A549 (cell line): ENCODE results near the gene ZNF740. TPM values are rescaled to one million over a fixed set of nuclear protein-coding genes. Genes with fewer than 3 reads are reported as not detected.

Source experiments
- ATAC-seq, 2 experiments: fragments of 200-7000 bp in 1 of 2; fragments of >200 bp in 1 of 2; cut with Nextera tagmentation in 1 of 2; cut with Tn5 transposase in 1 of 2; 3 replicates each; pipeline versions ENCODE4 v1.8.0 to v1.9.1; 2018 to 2020; ENCODE audit warnings: mild to moderate bottlenecking in 1 of 2, moderate library complexity in 1 of 2
- CTCF ChIA-PET: fragments of 300-600 bp; sonication (Branson Sonifier 250); formaldehyde crosslinking; extraction: SDS; loops from one replicate; lab custom pipeline; 2021; ENCODE audit warnings: antibody characterized with exemption, inconsistent platforms; lab: Yijun Ruan, JAX
- POLR2A ChIA-PET: fragments of 350-600 bp; formaldehyde crosslinking; extraction: SDS; loops from one replicate; lab custom pipeline; 2021; ENCODE audit warnings: antibody characterized with exemption, inconsistent platforms; lab: Yijun Ruan, JAX
- DNase-seq, 2 experiments: peaks; one replicate each; pipeline versions ENCODE4 v3.0.0 to v3.0.0-alpha.2; 2011 to 2016; ENCODE audit warnings: low read depth in 1 of 2, low spot score in 1 of 2
- FAIRE-seq: peaks from 2 replicates; lab custom pipeline; 2011; peaks lifted over from hg19 to GRCh38; lab: Jason Lieb, UNC
- H3K27ac ChIP-seq, 2 experiments: fragments of >200 bp; sonication (Bioruptor Twin); formaldehyde crosslinking; 3 replicates each; pipeline ENCODE4 v1.5.1; 2016 to 2017
- H3K4me1 ChIP-seq: fragments of >200 bp; sonication (Bioruptor Twin); formaldehyde crosslinking; 3 replicates; pipeline ENCODE4 v1.6.1; 2016
- H3K4me2 ChIP-seq: fragments of >200 bp; sonication (Bioruptor Twin); formaldehyde crosslinking; 3 replicates; pipeline ENCODE4 v1.6.1; 2016
- H3K4me3 ChIP-seq: fragments of >200 bp; sonication (Bioruptor Twin); formaldehyde crosslinking; 3 replicates; pipeline ENCODE4 v1.5.1; 2016
- H3K9me3 ChIP-seq: fragments of >200 bp; sonication (Bioruptor Twin); formaldehyde crosslinking; 3 replicates; pipeline ENCODE4 v1.6.1; 2016
- CEBPB ChIP-seq, 2 experiments: fragments of >200 bp in 1 of 2; sonication (Bioruptor Twin) in 1 of 2; formaldehyde crosslinking in 1 of 2; IDR thresholded peaks; 2 replicates each; pipeline ENCODE4 v1.6.1; 2012 to 2016
- EHF ChIP-seq: fragments of 250-450 bp; sonication (Bioruptor Pico); IDR thresholded peaks from 2 replicates; pipeline ENCODE4 v1.5.0; 2020; ENCODE audit warnings: mild to moderate bottlenecking
- EHMT2 ChIP-seq: fragments of 200-600 bp; sonication (generic); IDR thresholded peaks from 2 replicates; pipeline ENCODE4 v1.6.1; 2016; ENCODE audit warnings: antibody characterized with exemption, low read depth, mild to moderate bottlenecking, moderate library complexity
- ESRRA ChIP-seq: fragments of 150-350 bp; IDR thresholded peaks from 2 replicates; pipeline ENCODE4 v1.6.1; 2014; ENCODE audit warnings: mild to moderate bottlenecking, low read length, borderline replicate concordance
- FOSB ChIP-seq: fragments of 250-450 bp; sonication (Bioruptor Pico); IDR thresholded peaks from 2 replicates; pipeline ENCODE4 v1.5.0; 2020; ENCODE audit warnings: mild to moderate bottlenecking, moderate library complexity
- FOSL2 ChIP-seq, 2 experiments: fragments of 450-650 bp in 1 of 2; fragments of >200 bp in 1 of 2; sonication (Bioruptor Twin) in 1 of 2; formaldehyde crosslinking; IDR thresholded peaks; 2 replicates each; pipeline versions ENCODE4 v1.5.0 to v1.6.1; 2016 to 2020; ENCODE audit warnings: mild to moderate bottlenecking in 1 of 2, moderate library complexity in 1 of 2
- HDAC2 ChIP-seq: fragments of 200-600 bp; sonication (generic); IDR thresholded peaks from 2 replicates; pipeline ENCODE4 v1.6.1; 2016
- HEYL ChIP-seq: fragments of 250-450 bp; sonication (Bioruptor Pico); IDR thresholded peaks from 2 replicates; pipeline ENCODE4 v1.8.0; 2021; ENCODE audit warnings: mild to moderate bottlenecking, moderate library complexity
- HOXA7 ChIP-seq: fragments of 250-450 bp; sonication (Bioruptor Pico); IDR thresholded peaks from 2 replicates; pipeline ENCODE4 v1.5.0; 2020; ENCODE audit warnings: mild to moderate bottlenecking, moderate library complexity
- KDM5A ChIP-seq: fragments of 200-600 bp; sonication (generic); IDR thresholded peaks from 2 replicates; pipeline ENCODE4 v1.6.1; 2016; ENCODE audit warnings: antibody characterized with exemption, mild to moderate bottlenecking
- MYC ChIP-seq: IDR thresholded peaks from 2 replicates; pipeline ENCODE4 v1.6.1; 2012; ENCODE audit warnings: mild to moderate bottlenecking, inconsistent platforms, low read length, improper control_type of control experiment, borderline replicate concordance
- NFE2L2 ChIP-seq: fragments of 150-350 bp; conservative IDR thresholded peaks from 2 replicates; pipeline ENCODE4 v1.6.1; 2014; ENCODE audit warnings: low read length
- PBX3 ChIP-seq: IDR thresholded peaks from 2 replicates; pipeline ENCODE4 v1.6.1; 2012
- POLR2A ChIP-seq: IDR thresholded peaks from 2 replicates; pipeline ENCODE4 v1.6.1; 2012; ENCODE audit warnings: mild to moderate bottlenecking, low read length
- RAD21 ChIP-seq, 2 experiments: fragments of >200 bp in 1 of 2; sonication (Bioruptor Twin) in 1 of 2; formaldehyde crosslinking in 1 of 2; IDR thresholded peaks in 1 of 2; conservative IDR thresholded peaks in 1 of 2; 2 replicates in 1 of 2; 3 replicates in 1 of 2; pipeline ENCODE4 v1.6.1; 2012 to 2018; ENCODE audit warnings: inconsistent platforms in 1 of 2
- RCOR1 ChIP-seq: fragments of 150-350 bp; IDR thresholded peaks from 2 replicates; pipeline ENCODE4 v1.6.1; 2014; ENCODE audit warnings: antibody characterized with exemption, low read length, low read depth
- RFX5 ChIP-seq: fragments of 450-650 bp; IDR thresholded peaks from 2 replicates; pipeline ENCODE4 v1.7.1; 2014; ENCODE audit warnings: antibody characterized with exemption, mild to moderate bottlenecking, moderate library complexity
- RNF2 ChIP-seq: fragments of 200-600 bp; sonication (generic); IDR thresholded peaks from 2 replicates; pipeline ENCODE4 v1.6.1; 2016; ENCODE audit warnings: low read depth, mild to moderate bottlenecking, antibody characterized with exemption, moderate library complexity, borderline replicate concordance
- SREBF2 ChIP-seq: fragments of 450-650 bp; IDR thresholded peaks from 2 replicates; pipeline ENCODE4 v1.6.1; 2014; ENCODE audit warnings: mild to moderate bottlenecking, moderate library complexity
- ZFP36 ChIP-seq: fragments of 450-650 bp; IDR thresholded peaks from 2 replicates; pipeline ENCODE4 v1.6.1; 2014; ENCODE audit warnings: borderline replicate concordance; ENCODE audit not compliant: partially characterized antibody
- WGBS: methylation state at CpG from one replicate; pipeline ENCODE4 v1.1.6; 2017; ENCODE audit errors: missing lambda C conversion rate; 5-methylcytosine and 5-hydroxymethylcytosine counted together
- polyA plus RNA-seq, 4 experiments: library from polyadenylated mRNA; depleted of rRNA in 3 of 4; stranded (reverse); fragments of >200 nt; fragmentation: RNase III in 1 of 4; extraction: RNeasy Plus Mini Kit Qiagen cat#74134 plus additional on column Dnase treatment in 1 of 4; gene quantifications; 2 replicates in 3 of 4; 3 replicates in 1 of 4; pipeline ENCODE4 v1.2.3, GENCODE V29; 2011 to 2017
- TF ChIP-seq, protein P1 (sequence below): fragments of 450-650 bp; IDR thresholded peaks from 2 replicates; pipeline ENCODE4 v1.6.1; 2014; ENCODE audit warnings: antibody characterized with exemption
- TF ChIP-seq, protein P2 (sequence below): IDR thresholded peaks from 2 replicates; pipeline ENCODE4 v1.6.1; 2012
- TF ChIP-seq, protein P3 (sequence below): fragments of >200 bp; sonication (Bioruptor Twin); formaldehyde crosslinking; IDR thresholded peaks from 3 replicates; pipeline ENCODE4 v1.6.1; 2016

Gene ZNF740
- polyA plus RNA-seq, 2 of the 4 experiments (the other 2 are of a cell fraction): 15.1 to 28.8 TPM

- POLR2A ChIA-PET: no interaction called here
- H3K9me3 ChIP-seq: no peaks in the 10 kb centered on the region
- no peak for TF ChIP-seq HOXA7 (CRISPR knock-in tag)
- no peak for TF ChIP-seq CEBPB (IDR thresholded peaks at IDR 0.05)
- no peak for TF ChIP-seq PBX3
- no peak for TF ChIP-seq RNF2
- no peak for TF ChIP-seq HDAC2
- TF ChIP-seq MYC: no peak
- TF ChIP-seq, protein P1, sequence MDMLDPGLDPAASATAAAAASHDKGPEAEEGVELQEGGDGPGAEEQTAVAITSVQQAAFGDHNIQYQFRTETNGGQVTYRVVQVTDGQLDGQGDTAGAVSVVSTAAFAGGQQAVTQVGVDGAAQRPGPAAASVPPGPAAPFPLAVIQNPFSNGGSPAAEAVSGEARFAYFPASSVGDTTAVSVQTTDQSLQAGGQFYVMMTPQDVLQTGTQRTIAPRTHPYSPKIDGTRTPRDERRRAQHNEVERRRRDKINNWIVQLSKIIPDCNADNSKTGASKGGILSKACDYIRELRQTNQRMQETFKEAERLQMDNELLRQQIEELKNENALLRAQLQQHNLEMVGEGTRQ: no peak
- no peak for TF ChIP-seq NFE2L2
- TF ChIP-seq, all 56 proteins: peak for 0
- no peak overlapping the region for H3K27ac ChIP-seq
- H3K4me3 ChIP-seq: no peak overlapping the region
- CTCF ChIA-PET: interaction anchor here (1.7 to 36.2 kb wide), 7 partner anchors 11 to 135 kb away, joined by 3 to 1046 read pairs (median 163); partner anchors contain the start of genes AAAS, CSAD, ITGB7 and MYG1
- no peak for DNase-seq
- WGBS: 81% methylated on average over 2 of the region's 2 CpGs
- no peak for FAIRE-seq
- ATAC-seq: no peak
- peaks cover 21% of the 10 kb centered on the region for H3K4me1 ChIP-seq
- no peak overlapping the region for H3K4me2 ChIP-seq
Observed at GRCh38 chr12:53200107-53200457, 19.6 kb downstream of the ZNF740 start.

GRCh38 chr12:53200458-53201176, 20.1 kb downstream of the ZNF740 start:
- Histone ChIP-seq H3K4me2 (no peak overlapping the region), H3K27ac (no peak overlapping the region), H3K9me3 (no peaks in the 10 kb centered on the region), H3K4me3 (no peak overlapping the region), H3K4me1 (peaks cover 21% of the 10 kb centered on the region)
- FAIRE-seq (no peak), DNase-seq (no peak), ATAC-seq (no peak)
- ChIA-PET CTCF (interaction anchor here (0.6 to 36.2 kb wide), 10 partner anchors 11 to 153 kb away, joined by 3 to 1046 read pairs (median 74); partner anchors contain the start of genes AAAS, CSAD, ITGB7 and MYG1), POLR2A (no interaction called here)
- TF ChIP-seq EHMT2 (no peak), POLR2A (no peak)
- TF ChIP-seq, protein P2, sequence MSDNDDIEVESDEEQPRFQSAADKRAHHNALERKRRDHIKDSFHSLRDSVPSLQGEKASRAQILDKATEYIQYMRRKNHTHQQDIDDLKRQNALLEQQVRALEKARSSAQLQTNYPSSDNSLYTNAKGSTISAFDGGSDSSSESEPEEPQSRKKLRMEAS: no peak
- 77% methylated on average over 10 of the region's 10 CpGs for WGBS

GRCh38 chr12:53201177-53201541, 20.6 kb downstream of the ZNF740 start:
- no peak overlapping the region for H3K4me3 ChIP-seq
- H3K4me2 ChIP-seq: no peak overlapping the region
- 93% methylated on average over 1 of the region's 1 CpG for WGBS
- ATAC-seq: no peak
- TF ChIP-seq EHF: no peak
- no peak for TF ChIP-seq RFX5
- no peak for TF ChIP-seq EHMT2
- TF ChIP-seq FOSL2 (IDR thresholded peaks at IDR 0.05): no peak
- TF ChIP-seq FOSL2 (CRISPR knock-in tag; IDR thresholded peaks at IDR 0.05): no peak
- TF ChIP-seq ZFP36: no peak
- no peak for TF ChIP-seq HOXA7 (CRISPR knock-in tag)
- no peak for TF ChIP-seq MYC
- TF ChIP-seq RAD21 (conservative IDR thresholded peaks at IDR 0.05 in 1 of 2, IDR thresholded peaks at IDR 0.05 in 1 of 2): no peak
- no peak for TF ChIP-seq HDAC2
- no peak for TF ChIP-seq HEYL (CRISPR knock-in tag)
- TF ChIP-seq RCOR1: no peak
- no peak for TF ChIP-seq FOSB
- TF ChIP-seq, protein P1: no peak
- no peak for TF ChIP-seq SREBF2
- TF ChIP-seq ESRRA: no peak
- TF ChIP-seq KDM5A: no peak
- TF ChIP-seq, protein P3, sequence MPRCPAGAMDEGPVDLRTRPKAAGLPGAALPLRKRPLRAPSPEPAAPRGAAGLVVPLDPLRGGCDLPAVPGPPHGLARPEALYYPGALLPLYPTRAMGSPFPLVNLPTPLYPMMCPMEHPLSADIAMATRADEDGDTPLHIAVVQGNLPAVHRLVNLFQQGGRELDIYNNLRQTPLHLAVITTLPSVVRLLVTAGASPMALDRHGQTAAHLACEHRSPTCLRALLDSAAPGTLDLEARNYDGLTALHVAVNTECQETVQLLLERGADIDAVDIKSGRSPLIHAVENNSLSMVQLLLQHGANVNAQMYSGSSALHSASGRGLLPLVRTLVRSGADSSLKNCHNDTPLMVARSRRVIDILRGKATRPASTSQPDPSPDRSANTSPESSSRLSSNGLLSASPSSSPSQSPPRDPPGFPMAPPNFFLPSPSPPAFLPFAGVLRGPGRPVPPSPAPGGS: no peak
- TF ChIP-seq, all 56 proteins: peak for 0
- Histone ChIP-seq H3K4me1 (peaks cover 18% of the 10 kb centered on the region), H3K27ac (no peak overlapping the region), H3K9me3 (no peaks in the 10 kb centered on the region)
- FAIRE-seq: no peak
- CTCF ChIA-PET: interaction anchor here (0.6 to 36.2 kb wide), 8 partner anchors 10 to 154 kb away, joined by 3 to 1046 read pairs (median 152); partner anchors contain the start of genes CSAD, ITGB7, MYG1 and PFDN5
- POLR2A ChIA-PET: no interaction called here
- DNase-seq: no peak
